ENCODE data around the gene SLC35E4. TPM values are rescaled to one million over a fixed set of nuclear protein-coding genes. Genes with fewer than 3 reads are reported as not detected.

The SLC35E4 gene
- total and polyA plus RNA-seq, 2 experiments from 2014 or later = 2.6 to 11.3 TPM

GRCh38 chr22:30607300-30607930, 28.2 kb upstream of the SLC35E4 start (continued):
- TF ChIP-seq ZNF462 (CRISPR knock-in tag; IDR thresholded peaks at IDR 0.05) (no peak), ETS1 (IDR thresholded peaks at IDR 0.05) (no peak), POLR2AphosphoS5 (IDR thresholded peaks at IDR 0.05; ENCODE audit: low read depth) (no peak), ZNF331 (CRISPR knock-in tag; IDR thresholded peaks at IDR 0.05; ENCODE audit: low read depth) (no peak)

GRCh38 chr22:30607939-30608338, 27.6 kb upstream of the SLC35E4 start:
- H3K9me2 ChIP-seq (ENCODE audit: insufficient read depth) = no peaks in the 10 kb centered on the region
- peaks cover 39% of the 10 kb centered on the region for H3K4me1 Mint-ChIP-seq
- ATAC-seq = no peak
- peak overlapping the region; percentile 96; the same call in 1 of the 2 replicates for H3K27ac Mint-ChIP-seq
- H3K4me1 ChIP-seq (ENCODE audit: insufficient read depth) = peaks cover 36% of the 10 kb centered on the region
- H3K36me3 ChIP-seq (ENCODE audit: insufficient read depth) = peaks cover 8% of the 10 kb centered on the region; the same call in 1 of the 2 replicates
- peaks cover 11% of the 10 kb centered on the region for H3K27me3 Mint-ChIP-seq (ENCODE audit: insufficient read depth, low read depth, poor library complexity)
- peak overlapping the region; percentile 90 for H3K4me2 ChIP-seq
- H3K4me3 Mint-ChIP-seq = peak overlapping the region; percentile 90
- peaks cover 6% of the 10 kb centered on the region; the same call in 1 of the 2 replicates for H3F3A ChIP-seq (replicated peaks; ENCODE audit: low read depth)
- peaks cover 28% of the 10 kb centered on the region for H3K36me3 Mint-ChIP-seq (ENCODE audit: low read depth)
- no peak for DNase-seq (ENCODE audit: low spot score)
- no peaks in the 10 kb centered on the region for H4K20me1 ChIP-seq (replicated peaks; ENCODE audit: insufficient read depth)
- H3K4me3 ChIP-seq = peak overlapping the region; percentile 76; the same call in 1 of the 2 replicates
- H3K9me3 Mint-ChIP-seq = no peaks in the 10 kb centered on the region; the same call in 2 of the 3 replicates
- H2AFZ ChIP-seq = no peak overlapping the region
- no peak overlapping the region for H3K27ac ChIP-seq (ENCODE audit: low read depth)
- H3K79me2 ChIP-seq (replicated peaks; ENCODE audit: insufficient read depth) = peaks cover 8% of the 10 kb centered on the region
- H3K27me3 ChIP-seq (ENCODE audit: insufficient read depth) = no peaks in the 10 kb centered on the region
- TF ChIP-seq JUNB (IDR thresholded peaks at IDR 0.05; ENCODE audit: unreplicated experiment) = no peak
- no peak for TF ChIP-seq ETS1 (IDR thresholded peaks at IDR 0.05)
- TF ChIP-seq CTCF (conservative IDR thresholded peaks at IDR 0.05; ENCODE audit: low read depth in 2 of 2) = no peak
